GM10248 (cell line): ENCODE measurements around the gene BTNL8.

Source experiments
- CTCF ChIA-PET: fragments of 300-600 bp; sonication (Branson Sonifier 250); formaldehyde crosslinking; extraction: SDS; loops from one replicate; lab custom pipeline; 2021; ENCODE audit warnings: antibody characterized with exemption; lab: Yijun Ruan, JAX
- POLR2A ChIA-PET: fragments of 350-650 bp; sonication (Branson Sonifier 250); formaldehyde crosslinking; extraction: SDS; loops from one replicate; lab custom pipeline; 2020; ENCODE audit warnings: antibody characterized with exemption; lab: Yijun Ruan, JAX
- DNase-seq: peaks from one replicate; pipeline ENCODE4 v3.0.0; 2012; ENCODE audit errors: extremely low spot score
- TF ChIP-seq, protein P1 (sequence below): IDR thresholded peaks from 2 replicates; pipeline ENCODE4 v1.5.1; 2012; ENCODE audit warnings: mild to moderate bottlenecking, low read depth; ENCODE audit errors: extremely low read depth, missing control alignments, control extremely low read depth

BTNL8 gene

DNA sequence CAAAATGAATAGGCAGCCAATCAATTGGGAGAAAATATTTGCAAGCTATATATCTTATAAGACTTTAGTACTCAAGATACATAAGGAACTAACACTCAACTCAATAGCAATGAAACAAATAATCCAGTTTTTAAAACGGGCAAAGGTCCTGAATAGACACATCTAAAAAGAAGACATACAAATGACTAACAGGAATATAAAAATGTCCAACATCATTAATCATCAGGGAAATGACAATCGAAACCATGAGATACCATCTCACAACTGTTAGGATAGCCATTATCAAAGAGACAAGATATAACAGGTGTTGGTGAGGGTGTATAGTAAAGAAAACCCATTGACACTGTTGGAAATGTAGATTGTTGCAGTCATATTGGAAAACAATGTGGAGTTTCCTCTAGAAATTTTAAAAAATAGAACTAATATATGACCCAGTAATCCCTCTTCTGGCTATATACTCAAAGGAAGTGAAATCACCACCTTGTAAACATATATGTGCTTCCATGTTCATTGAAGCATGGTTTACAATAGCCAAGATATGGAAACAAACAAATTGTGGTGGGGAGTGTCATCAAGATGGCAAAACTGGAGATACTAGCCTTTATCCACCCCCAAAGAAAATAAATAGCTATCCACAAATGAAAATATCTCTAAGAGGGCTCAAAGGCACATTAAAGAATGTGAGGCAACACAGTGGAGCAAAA lies 75.8 kb downstream of the BTNL8 start:
- TF ChIP-seq, protein P1, sequence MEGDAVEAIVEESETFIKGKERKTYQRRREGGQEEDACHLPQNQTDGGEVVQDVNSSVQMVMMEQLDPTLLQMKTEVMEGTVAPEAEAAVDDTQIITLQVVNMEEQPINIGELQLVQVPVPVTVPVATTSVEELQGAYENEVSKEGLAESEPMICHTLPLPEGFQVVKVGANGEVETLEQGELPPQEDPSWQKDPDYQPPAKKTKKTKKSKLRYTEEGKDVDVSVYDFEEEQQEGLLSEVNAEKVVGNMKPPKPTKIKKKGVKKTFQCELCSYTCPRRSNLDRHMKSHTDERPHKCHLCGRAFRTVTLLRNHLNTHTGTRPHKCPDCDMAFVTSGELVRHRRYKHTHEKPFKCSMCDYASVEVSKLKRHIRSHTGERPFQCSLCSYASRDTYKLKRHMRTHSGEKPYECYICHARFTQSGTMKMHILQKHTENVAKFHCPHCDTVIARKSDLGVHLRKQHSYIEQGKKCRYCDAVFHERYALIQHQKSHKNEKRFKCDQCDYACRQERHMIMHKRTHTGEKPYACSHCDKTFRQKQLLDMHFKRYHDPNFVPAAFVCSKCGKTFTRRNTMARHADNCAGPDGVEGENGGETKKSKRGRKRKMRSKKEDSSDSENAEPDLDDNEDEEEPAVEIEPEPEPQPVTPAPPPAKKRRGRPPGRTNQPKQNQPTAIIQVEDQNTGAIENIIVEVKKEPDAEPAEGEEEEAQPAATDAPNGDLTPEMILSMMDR, result no peak
- ChIA-PET CTCF (no interaction called here), POLR2A (no interaction called here)
- DNase-seq, result no peak

DNA sequence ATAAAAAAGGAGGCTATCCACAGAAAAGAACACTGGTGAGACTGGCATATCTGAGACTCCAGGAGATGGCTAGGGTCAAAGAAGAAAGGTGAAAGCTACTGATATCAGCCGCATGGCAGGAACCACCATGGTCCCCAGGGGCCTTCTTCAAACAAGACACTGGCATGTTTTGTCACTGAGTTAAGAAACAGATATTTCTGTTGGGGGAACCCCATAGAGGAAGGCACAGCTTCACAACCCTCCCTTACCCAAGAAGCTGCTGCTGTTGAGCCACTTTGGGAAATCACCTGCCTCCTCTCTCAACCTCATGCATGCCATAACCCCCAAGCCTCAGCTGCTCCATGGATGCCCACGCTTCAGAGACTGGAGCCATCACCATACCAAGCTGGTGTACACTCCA lies 76.4 kb downstream of the BTNL8 start:
- TF ChIP-seq, protein P1, result no peak
- POLR2A ChIA-PET, result no interaction called here
- DNase-seq, result peak; percentile 20
- CTCF ChIA-PET, result no interaction called here

- no peak for DNase-seq
- ChIA-PET POLR2A (no interaction called here), CTCF (no interaction called here)
- TF ChIP-seq, protein P1, result no peak
Measured at GRCh38 chr5:180976518-180976917, 77.6 kb downstream of the BTNL8 start.

DNA sequence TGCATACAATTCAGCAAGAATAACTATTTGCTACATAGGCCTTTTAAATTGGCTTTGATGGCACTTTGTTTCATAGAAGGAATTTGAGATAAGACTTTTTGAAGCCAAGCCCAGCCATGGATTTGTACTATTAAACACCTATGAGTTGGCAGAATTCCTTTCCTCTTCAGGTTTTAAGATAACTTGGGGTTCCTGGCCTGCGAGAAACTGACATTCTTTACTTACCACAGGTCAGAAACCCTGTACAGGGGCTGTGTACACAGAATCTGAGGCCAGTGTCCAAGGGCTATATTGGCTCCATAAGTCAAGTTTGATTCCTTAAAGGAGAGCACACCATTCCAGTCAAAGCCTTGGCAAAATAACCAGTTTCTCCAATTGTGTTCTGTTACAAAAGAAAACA lies 78.9 kb downstream of the BTNL8 start:
- DNase-seq, result no peak
- CTCF ChIA-PET, result no interaction called here
- TF ChIP-seq, protein P1, result no peak
- POLR2A ChIA-PET, result no interaction called here

DNA sequence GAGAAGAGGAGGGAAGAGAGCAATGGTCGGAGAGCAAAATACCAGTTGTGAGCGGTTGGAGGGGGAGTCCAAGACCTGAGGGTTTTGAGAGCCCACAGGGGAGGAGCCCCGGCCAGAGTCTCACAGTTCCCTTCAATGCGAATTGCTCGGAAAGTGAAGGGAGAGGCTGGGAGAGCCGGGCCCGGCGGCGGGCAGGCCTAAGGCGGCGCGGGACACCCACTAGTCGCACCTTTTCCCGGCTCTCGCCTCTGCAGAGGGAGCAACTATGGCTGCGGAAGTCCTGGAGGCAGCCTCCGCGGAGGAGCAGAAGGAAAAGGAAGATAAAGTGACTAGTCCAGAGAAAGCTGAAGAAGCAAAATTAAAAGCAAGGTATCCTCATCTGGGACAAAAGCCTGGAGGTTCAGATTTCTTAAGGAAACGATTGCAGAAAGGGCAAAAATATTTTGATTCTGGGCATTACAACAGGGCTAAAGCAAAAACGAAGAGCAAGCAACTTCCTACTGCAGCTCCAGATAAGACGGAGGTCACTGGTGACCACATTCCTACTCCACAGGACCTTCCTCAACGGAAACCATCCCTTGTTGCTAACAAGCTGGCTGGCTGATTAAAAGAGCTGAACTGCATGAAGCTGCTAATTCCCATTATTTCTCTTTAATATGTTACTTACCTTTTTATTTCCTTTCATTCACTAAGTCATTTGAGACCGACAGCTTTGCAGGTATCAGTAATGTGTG lies 83.2 kb downstream of the BTNL8 start:
- ChIA-PET POLR2A (no interaction called here), CTCF (no interaction called here)

DNA sequence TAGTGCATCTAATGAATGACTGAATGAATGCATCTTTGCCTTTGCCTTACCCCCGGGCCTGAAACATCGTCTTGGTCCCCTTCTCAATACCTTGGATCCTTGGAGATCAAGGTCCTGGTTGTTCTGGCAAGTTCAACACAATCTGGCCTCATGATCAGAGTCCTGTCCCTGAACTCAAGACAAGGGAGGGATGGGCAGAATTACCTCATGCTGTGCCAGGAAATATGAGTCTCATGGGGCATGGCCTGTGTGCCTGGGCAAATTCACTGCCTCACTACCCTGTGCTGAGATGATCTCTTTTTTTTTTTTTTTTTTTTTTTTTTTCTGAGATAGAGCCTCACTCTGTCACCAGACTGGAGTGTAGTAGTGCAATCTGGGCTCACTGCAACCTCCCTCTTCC lies 89.1 kb downstream of the BTNL8 start:
- POLR2A ChIA-PET, result no interaction called here
- TF ChIP-seq, protein P1, result no peak
- no peak for DNase-seq
- CTCF ChIA-PET, result no interaction called here

More for the DNA sequence above, 83.2 kb downstream of the BTNL8 start:
- TF ChIP-seq, protein P1, result no peak
- DNase-seq, result no peak
